H54 (cell line): ENCODE data around the gene FKBP1A.
A peak's percentile ranks its signal among the peaks of the same experiment; 100 is the strongest.

Source experiments
- DNase-seq: peaks from one replicate; pipeline ENCODE4 v3.0.0; 2011; ENCODE audit warnings: low spot score, mixed read lengths; ENCODE audit not compliant: insufficient read length
- FAIRE-seq: peaks from 3 replicates; lab custom pipeline; 2011; peaks lifted over from hg19 to GRCh38; lab: Jason Lieb, UNC
- POLR2A ChIP-seq: IDR thresholded peaks from 2 replicates; pipeline ENCODE4 v1.6.1; 2011; ENCODE audit warnings: low read depth, mild to moderate bottlenecking, low read length

FKBP1A gene

DNA sequence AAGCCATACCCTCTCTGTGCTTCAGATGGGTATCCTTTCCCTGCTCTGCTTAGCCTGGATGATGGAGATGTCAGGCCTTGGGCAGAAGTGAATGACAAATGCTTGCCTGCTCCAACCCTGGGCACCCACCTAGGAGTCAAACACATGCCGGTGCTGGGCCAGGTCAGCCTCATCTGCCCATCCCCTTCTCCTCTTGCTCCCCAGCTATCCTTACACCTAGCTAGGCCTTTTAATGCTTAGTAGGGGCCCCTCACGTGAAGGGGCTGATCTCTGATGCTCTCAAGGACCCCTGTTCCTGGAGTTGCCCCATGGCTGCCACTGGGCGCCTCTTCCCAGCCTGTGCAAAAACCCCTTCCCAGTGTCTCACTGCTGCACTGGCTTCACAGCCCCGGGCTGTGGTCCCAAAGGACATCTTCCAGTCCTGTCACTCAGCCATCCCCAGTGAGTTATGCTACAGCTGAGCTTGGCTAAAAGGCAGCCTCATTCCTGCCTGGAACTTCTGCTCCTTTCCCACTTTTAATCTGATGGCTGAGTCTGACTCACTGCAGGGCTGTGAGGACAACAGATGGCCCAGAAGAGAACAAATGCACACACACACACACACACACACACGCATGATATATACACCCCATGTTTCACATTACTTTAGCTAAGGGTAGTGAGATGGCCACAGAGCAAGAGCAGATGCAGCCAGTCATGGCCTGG is 51.1 kb downstream of the FKBP1A start:
- DNase-seq (no peak), FAIRE-seq (no peak)
- TF ChIP-seq POLR2A = no peak

DNA sequence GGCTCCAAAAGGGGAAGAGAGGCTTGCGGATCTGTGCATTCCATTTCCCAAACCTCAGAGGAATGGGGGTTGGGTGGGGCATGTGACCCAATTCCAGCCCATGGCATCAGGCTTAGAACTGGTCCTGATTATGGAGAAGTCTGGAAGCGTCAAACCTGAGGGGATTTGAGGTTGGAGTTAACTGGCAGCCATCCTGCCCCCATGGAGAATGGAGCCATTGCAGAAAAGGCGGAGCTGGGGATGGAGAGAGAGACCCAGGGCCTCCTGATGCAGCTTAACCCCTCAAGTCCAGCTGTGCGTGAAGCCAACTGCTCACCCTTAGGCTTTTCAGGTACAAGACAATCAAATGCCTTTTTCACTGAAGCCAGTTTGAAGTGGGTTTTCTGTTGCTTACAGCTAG is 54.1 kb downstream of the FKBP1A start:
- TF ChIP-seq POLR2A = no peak
- FAIRE-seq (no peak), DNase-seq (no peak)

DNA sequence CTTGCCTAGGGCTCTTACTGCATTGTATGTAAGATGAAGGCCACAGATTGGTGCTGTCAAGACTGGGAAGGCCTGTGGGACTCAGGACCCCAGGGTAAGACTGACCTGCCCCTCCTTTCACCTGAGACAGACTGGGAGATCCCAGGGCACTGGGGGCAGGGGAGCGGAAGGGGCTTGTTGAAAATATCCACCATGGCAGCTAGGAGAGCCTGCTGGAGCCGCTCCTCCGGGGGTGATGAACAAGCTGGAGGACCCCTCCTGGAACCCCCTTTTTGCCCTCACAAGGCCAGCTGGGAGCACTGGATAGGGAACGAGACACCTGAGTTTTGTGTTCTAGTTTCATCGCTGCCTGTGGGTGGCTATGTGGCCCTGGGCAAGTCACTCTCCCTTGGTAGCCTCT is 54.8 kb downstream of the FKBP1A start:
- DNase-seq (no peak), FAIRE-seq (no peak)
- TF ChIP-seq POLR2A = no peak

GRCh38 chr20:1337441-1337840 is 55.4 kb downstream of the FKBP1A start:
- DNase-seq = no peak
- FAIRE-seq = no peak
- TF ChIP-seq POLR2A = no peak

- no peak for FAIRE-seq
These were observed 56.0 kb downstream of the FKBP1A start for GRCh38 chr20:1336699-1337367.

DNA sequence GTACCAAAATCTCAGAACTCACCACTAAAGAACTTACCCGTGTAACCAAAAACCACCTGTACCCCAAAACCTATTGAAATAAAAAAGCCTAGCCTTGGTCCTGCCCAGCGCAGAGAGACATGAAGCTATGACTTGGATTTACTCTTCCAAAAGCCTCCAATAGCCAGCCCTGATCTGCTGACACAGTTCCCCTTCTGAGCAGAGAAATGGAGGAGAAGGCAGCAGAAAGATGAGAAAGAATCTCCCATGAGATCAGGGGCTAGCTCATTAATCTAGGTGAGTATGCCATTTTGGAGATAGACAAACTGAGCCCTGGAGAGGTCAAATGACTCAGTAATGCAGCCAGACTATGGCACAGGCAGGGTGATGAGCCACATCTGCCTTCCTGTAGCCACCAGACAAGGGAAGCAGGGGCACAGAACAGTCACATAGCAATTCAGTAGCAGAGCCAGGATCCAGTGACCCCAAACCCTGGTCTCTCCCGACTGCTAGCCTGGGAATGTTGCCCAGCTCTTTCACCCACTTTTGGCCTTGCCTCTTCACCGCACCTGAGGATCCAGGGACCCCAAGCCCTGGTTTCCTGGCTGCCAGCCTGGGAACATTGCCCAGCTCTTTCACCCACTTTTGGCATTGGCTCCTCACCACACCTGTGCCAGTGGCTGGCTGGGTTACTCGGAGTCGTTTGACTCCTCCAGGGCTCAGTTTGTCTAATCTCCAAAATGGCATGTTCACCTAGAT is 56.7 kb downstream of the FKBP1A start:
- FAIRE-seq = no peak
- no peak for DNase-seq
- no peak for TF ChIP-seq POLR2A

More at GRCh38 chr20:1336699-1337367, 56.0 kb downstream of the FKBP1A start:
- DNase-seq = no peak
- TF ChIP-seq POLR2A = no peak

DNA sequence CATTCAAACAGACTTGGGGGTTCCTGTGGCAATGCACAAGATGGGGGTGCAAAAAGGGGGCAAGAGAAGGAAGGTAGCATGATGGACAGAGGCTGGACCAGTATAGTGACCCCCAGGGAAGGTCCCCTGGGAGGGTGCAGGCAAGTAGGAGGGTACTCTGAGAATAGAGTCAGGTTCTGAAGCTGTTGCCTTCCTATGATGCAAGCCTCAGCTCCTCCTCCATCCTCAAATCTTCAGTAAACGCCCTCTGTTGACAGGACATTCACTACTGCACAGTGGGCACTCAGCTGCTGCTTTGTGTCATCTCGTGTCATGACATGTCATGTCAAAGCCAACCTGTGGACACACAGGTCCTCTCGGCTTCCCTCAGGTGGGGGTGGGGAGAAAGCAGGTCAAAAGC is 58.1 kb downstream of the FKBP1A start:
- no peak for TF ChIP-seq POLR2A
- DNase-seq (no peak), FAIRE-seq (no peak)

DNA sequence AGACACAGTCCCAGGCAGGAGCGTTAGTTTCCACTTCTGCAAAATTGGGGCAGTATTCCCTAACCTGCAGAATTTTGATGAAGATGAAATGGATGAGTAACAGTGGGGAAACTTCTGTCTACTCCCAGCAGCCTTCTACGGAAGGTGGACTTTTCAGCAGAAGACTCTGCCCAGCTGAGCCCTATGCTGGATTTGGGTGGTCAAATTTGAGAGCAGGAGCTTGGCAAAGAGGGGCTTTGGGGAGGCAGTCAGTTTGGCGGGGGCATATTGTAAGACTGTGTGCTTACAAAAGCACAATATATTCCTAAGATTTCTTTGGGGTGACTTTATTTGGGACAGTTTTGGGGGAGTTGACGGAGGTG is 58.5 kb downstream of the FKBP1A start:
- FAIRE-seq = no peak
- no peak for TF ChIP-seq POLR2A
- DNase-seq = no peak

- DNase-seq (no peak), FAIRE-seq (no peak)
- no peak for TF ChIP-seq POLR2A
These were observed 59.1 kb downstream of the FKBP1A start for GRCh38 chr20:1333462-1334369.

GRCh38 chr20:1332749-1333300 is 60.0 kb downstream of the FKBP1A start:
- no peak for FAIRE-seq
- no peak for TF ChIP-seq POLR2A
- DNase-seq = no peak

DNA sequence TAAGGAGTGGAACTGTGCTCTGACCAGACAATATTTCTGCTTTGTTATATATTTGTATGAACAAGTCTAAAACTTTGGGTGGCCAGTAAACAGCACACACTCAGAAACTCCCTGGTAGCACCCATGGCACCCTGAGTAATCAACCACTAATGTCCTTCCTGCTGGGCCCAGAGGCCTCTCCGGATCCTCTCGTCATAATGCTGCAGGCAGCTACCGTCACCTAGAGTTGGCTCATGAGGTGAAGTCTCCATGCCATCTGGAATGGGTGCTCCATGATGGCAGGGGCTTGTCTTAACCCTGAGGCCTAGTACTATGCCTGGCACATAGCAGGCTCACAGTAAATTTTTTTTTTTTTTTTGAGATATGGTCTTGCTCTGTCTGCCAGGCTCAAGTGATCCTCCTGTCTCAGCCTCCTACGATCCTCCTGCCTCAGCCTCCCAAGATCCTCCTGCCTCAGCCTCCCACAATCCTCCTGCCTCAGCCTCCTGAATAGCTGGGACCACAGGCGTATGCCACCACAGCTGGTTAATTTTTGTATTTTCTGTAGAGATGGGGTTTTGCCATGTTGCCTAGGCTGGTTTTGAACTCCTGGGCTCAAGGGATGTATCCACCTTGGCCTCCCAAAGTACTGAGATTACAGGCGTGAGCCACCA is 60.9 kb downstream of the FKBP1A start:
- TF ChIP-seq POLR2A = no peak
- DNase-seq (peak; percentile 60), FAIRE-seq (no peak)

- TF ChIP-seq POLR2A = no peak
- DNase-seq (no peak), FAIRE-seq (no peak)
These were observed 61.8 kb downstream of the FKBP1A start for GRCh38 chr20:1331101-1331500.
